DMS79 treated with DMSO at 0.1 percent for 48 hours (cell line): Measurements from ENCODE around the gene ELAC1.
"Not testable (repeated sequence)": the region's sequence is repeated elsewhere in the genome, so short reads cannot be mapped to it uniquely, and the experiment has no call there.

ENCODE experiments used
- DNase-seq: peaks from one replicate; lab custom pipeline; 2025; lab: John Stamatoyannopoulos, UW

Gene ELAC1

DNA sequence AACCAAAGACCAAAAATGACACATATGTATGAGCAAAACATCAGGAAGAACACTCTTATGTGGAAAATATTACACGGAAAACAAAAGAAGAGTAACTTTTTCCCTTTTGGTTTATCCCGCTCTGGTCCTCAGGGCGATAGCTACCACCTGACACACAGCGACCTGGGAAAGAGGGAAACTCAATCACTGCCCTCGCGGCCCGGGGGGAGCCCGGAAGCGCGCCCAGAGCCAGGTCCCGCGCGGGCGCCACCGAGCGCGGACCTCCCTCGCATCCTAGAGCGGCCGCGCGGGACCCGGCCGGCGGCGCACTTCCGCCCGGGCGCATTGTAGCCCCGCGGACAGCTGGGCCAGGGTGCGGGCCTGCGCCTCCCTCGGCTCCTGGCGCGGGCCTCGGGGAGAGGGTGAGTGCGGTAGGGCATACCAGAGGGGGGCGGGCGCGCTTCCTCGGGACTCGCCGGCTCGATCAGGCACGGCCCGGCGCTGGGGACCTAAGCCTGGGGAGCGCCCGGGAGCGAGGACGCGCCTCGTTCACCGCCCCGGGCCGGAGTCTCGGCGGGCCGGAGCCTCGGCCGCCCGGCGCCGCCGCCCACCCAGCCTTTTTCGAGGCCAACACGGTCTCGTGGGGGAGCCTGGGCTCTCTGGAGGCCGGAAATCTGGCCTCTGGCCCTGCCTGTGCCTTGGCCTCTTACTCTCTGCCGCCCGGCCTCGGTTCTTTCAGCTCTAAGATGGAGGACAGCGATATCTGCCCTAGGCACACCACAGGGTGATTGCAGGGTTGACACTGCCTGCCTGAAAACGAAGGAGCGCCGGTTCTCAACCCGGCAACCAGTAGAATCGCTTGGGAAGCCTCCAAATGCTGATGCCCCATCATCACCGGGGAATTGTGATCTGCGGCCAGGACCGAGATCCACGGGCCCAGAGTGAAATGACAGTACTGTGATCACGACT is at the start of gene ELAC1:
ELAC1 (plus strand) TSS at position 327 of the 948 bp plus-strand sequence. CDS start 6,365 bp downstream, outside the sequence.
- peak; percentile 78 for DNase-seq

DNA sequence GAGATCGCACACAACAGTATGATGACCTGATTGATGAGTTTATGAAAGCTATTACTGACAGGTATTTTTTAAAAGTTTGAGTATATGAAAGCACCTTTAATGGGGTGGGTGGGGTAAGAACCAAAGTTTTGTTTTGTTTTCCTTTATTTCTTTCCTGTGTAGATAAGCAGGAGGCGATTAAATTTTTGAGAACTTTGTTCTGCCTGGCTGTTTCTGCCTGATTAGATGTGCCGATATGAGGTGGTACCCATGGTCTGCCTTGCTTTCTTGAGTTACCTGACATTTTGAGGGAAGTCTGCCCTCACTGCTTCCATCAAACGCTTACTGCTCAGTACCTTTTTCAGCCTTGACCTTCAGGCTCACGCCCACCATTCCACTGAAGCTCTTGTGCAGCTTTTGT is 49.7 kb upstream of the ELAC1 start:
- DNase-seq, result no peak

DNA sequence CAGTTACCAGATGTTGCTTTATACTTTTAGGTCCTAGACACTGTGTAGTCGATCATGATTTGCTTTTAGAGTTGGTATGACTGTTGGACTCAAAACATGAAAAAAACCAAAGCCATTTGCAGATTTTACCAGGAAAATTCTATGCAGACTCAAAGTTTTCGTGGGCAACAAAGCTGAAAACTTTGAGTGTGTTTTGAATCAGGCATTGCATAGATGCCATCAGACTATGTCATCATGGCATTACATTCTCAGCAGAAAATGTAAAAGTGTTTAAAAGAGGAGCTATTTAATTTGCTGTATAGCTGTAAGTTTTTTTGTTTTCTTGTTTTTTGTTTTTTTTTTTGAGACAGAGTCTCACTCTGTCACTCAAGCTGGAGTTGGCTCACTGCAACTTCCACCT is 43.5 kb upstream of the ELAC1 start:
- DNase-seq, result no peak

GRCh38 chr18:50926521-50926920 is 41.3 kb upstream of the ELAC1 start:
- DNase-seq, result no peak

GRCh38 chr18:50928551-50928950 is 39.3 kb upstream of the ELAC1 start:
- DNase-seq, result no peak

DNA sequence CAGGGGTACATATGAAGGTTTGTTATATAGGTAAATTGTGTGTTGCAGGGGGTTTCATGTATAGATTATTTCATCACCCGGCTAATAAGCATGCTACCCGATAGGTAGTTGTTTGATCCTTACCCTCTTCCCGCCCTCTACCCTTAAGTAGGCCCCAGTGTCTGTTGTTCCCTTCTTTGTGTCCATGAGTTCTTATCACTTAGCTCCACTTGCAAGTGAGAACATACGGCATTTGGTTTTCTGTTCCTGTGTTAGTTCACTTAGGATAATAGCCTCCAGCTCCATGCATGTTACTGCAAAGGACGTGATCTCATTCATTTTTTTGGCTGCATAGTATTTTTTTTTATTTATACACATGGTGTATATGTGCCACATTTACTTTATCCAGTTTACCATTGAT is 34.2 kb upstream of the ELAC1 start:
- DNase-seq, result no peak

- DNase-seq, result no peak
These were observed 33.2 kb upstream of the ELAC1 start for GRCh38 chr18:50934545-50935211.

- no peak for DNase-seq
These were observed 32.2 kb upstream of the ELAC1 start for GRCh38 chr18:50935493-50936191.

GRCh38 chr18:50937183-50937582 is 30.7 kb upstream of the ELAC1 start:
- no peak for DNase-seq

- DNase-seq, result no peak
These were observed 28.9 kb upstream of the ELAC1 start for GRCh38 chr18:50938912-50939311.

DNA sequence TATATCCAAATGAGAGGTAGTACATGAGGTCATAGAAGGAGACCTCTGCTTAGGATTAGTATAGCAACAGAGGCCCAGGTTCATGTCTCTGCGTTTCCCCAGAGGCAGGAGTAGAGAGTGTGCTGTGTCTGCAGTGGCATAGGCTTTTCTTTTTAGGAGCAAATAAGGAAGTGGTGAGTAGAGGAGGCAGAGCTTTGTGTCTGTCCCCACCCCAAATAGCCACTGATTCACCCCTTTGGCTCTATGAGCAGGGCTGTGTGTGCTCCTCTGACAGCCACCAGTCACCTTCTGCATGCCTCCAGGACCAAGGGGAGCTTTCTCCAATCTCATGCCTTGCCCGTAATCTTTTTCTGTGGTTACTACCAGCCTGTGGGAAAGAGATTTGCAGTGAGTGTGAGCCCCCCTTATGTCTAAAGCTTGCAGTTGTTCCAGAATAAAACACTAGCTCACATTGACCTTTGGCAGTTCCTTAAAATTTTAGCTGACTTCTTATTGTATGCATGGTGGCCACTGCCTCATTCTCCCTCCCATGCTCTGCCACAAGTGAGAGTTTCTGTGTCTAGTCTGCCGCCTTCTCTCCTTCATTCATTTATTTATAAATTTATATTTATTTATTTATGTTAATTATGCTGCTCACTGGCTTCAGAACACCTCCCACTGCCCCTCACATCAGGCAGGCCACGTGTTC is 23.5 kb upstream of the ELAC1 start:
- no peak for DNase-seq

- DNase-seq, result not testable (repeated sequence)
These were observed 21.9 kb upstream of the ELAC1 start for GRCh38 chr18:50945918-50946317.

DNA sequence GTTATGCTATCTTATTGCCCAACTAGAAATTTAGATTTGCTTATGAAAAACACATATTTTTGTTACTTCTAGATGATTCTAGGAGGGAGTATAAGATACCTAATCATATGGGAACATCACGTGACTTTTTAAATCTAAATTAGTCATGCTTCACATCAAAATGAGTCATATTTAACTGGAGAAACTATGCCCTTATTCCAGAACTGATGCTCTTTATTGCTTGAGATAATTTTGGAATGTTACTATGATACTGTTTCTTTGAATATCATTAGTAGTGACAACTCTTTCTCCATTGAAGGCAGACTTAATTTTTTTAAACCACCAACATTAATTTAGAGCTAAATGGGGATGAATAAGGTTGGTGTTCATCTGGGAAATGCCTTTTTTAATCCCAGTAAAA is 19.9 kb upstream of the ELAC1 start:
- no peak for DNase-seq

DNA sequence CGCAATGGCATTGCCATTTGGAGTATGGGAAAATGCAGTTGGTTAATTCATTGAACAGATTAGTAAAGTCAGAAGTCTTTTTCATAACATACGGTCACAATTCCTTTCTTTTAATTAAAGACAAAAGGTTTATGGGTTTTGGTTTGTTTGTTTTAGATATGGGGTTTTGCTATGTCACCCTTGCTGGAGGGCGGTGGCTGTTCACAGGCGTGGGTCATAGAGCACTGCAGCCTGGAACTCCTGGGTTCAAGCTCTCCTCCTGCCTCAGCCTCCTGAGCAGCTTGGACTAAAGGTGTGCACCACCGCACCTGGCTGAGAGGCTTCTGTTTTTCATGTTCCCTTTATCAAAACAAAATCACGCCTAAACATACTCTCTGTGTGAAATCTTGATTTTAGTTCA is 18.7 kb upstream of the ELAC1 start:
- DNase-seq, result no peak

DNA sequence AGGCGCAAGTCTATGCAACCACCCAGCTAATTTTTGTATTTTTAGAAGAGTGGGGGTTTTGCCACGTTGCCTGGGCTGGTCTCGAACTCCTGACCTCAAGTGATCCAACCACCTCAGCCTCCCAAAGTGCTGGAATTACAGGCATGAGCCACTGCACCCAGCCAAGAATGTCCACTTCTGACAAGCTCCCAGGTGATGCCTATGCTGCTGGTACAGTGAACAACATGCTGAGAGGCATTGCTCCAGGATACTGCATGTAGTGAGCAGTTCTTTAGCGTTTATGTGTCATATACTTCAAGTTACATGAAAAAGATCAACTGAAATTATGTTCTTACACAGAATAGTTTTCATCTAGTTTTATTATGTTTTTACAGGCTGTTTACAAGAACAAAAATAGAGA is 17.2 kb upstream of the ELAC1 start:
- no peak for DNase-seq

- no peak for DNase-seq
These were observed 14.0 kb upstream of the ELAC1 start for GRCh38 chr18:50953822-50954221.

GRCh38 chr18:50955253-50955652 is 12.6 kb upstream of the ELAC1 start:
- DNase-seq, result no peak

DNA sequence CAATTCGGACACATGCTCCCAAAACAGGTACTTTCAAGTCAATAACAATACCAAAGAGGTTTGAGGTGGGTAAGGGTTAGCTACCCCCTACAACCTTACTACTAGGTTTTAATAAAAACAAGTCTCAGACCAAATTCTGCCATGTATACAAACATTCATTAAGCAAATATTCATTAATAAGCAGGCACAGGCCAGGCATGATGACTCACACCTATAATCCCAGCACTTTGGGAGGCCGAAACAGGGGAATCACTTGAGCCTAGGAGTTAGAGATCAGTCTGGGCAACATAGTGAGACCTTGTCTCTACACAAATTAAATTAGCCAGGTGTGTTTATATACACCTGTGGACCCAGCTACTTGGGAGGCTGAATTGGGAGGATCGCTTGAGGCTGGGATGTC is 11.7 kb upstream of the ELAC1 start:
- no peak for DNase-seq

DNA sequence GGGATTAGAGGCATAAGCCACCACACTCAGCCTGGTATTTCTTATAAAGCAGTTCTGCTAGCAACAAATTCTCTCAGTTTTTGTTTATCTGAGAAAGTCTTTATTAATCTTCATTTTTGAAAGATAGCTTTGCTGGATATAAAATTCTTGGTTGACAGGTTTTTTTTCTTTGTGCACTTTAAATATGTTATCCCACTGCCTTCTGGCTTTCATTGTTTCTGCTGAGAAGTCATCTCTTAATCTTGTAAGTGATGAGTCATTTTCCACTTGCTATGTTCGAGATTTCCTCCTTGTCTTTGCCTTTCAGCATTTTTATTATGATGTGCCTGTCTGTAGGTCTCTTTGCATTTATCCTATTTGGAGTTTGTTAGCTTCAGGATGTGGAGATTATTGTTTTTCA is 5.9 kb upstream of the ELAC1 start:
- DNase-seq, result no peak

DNA sequence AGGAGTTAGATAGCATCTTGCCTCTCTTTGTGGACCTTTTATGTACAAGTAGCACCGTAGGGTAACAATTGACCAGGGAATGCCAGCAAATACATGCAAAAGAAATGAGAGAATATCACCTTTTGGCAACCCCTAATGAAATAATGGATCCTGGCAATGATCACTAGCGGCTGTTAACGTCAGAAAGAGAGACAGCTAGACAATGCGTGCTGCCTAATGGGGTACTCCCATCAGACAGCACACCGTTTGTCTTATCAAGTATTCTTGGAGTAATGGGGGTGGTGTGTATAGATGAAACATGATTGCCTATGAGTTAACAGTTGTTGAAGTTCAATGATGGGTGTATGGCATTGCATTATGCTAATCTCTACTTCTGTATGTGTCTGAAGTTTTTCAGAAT is 1.6 kb downstream of the ELAC1 start:
- peak; percentile 62 for DNase-seq

- DNase-seq, result peak; percentile 83
These were observed 2.2 kb downstream of the ELAC1 start for GRCh38 chr18:50970006-50970405.

- not testable (repeated sequence) for DNase-seq
These were observed 4.6 kb downstream of the ELAC1 start for GRCh38 chr18:50972404-50972803.
